ENCODE results near the gene TMEM43. TPM values are rescaled to one million over a fixed set of nuclear protein-coding genes. Genes with fewer than 3 reads are reported as not detected.

TMEM43 gene
- total RNA-seq, 1 donor from 2014 or later, result 86.3 TPM

GRCh38 chr3:14141602-14142341 lies 16.9 kb downstream of the TMEM43 start:
- no peak for ATAC-seq
- Histone ChIP-seq H3K4me1 (peaks cover 55% of the 10 kb centered on the region), H3K9me3 (no peaks in the 10 kb centered on the region), H3K4me3 (no peak overlapping the region), H3K36me3 (peaks cover 69% of the 10 kb centered on the region), H3K27me3 (no peaks in the 10 kb centered on the region), H3K27ac (peak overlapping the region; percentile 96)
- TF ChIP-seq CTCF (IDR thresholded peaks at IDR 0.05), result no peak
- DNase-seq, result no peak
- intact Hi-C loops (cut with DNase I), result no loop called here

DNA sequence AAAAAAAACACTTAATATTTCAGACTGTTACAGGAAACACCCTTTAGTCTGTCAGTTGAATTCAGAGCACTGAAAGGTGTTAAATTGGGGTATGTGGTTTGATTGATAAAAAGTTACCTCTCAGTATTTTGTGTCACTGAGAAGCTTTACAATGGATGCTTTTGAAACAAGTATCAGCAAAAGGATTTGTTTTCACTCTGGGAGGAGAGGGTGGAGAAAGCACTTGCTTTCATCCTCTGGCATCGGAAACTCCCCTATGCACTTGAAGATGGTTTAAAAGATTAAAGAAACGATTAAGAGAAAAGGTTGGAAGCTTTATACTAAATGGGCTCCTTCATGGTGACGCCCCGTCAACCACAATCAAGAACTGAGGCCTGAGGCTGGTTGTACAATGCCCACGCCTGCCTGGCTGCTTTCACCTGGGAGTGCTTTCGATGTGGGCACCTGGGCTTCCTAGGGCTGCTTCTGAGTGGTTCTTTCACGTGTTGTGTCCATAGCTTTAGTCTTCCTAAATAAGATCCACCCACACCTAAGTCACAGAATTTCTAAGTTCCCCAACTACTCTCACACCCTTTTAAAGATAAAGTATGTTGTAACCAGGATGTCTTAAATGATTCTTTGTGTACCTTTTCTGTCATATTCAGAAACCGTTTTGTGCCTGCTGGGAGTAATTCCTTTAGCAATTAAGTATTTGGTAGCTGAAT lies 17.9 kb downstream of the TMEM43 start:
- H3K4me3 ChIP-seq, result no peak overlapping the region
- no peaks in the 10 kb centered on the region for H3K9me3 ChIP-seq
- ATAC-seq, result no peak
- H3K4me1 ChIP-seq, result peaks cover 55% of the 10 kb centered on the region
- no peak for DNase-seq
- H3K27me3 ChIP-seq, result no peaks in the 10 kb centered on the region
- TF ChIP-seq CTCF (IDR thresholded peaks at IDR 0.05), result no peak
- intact Hi-C loops (cut with DNase I), result no loop called here
- peaks cover 72% of the 10 kb centered on the region for H3K36me3 ChIP-seq
- peak overlapping the region; percentile 96 for H3K27ac ChIP-seq

DNA sequence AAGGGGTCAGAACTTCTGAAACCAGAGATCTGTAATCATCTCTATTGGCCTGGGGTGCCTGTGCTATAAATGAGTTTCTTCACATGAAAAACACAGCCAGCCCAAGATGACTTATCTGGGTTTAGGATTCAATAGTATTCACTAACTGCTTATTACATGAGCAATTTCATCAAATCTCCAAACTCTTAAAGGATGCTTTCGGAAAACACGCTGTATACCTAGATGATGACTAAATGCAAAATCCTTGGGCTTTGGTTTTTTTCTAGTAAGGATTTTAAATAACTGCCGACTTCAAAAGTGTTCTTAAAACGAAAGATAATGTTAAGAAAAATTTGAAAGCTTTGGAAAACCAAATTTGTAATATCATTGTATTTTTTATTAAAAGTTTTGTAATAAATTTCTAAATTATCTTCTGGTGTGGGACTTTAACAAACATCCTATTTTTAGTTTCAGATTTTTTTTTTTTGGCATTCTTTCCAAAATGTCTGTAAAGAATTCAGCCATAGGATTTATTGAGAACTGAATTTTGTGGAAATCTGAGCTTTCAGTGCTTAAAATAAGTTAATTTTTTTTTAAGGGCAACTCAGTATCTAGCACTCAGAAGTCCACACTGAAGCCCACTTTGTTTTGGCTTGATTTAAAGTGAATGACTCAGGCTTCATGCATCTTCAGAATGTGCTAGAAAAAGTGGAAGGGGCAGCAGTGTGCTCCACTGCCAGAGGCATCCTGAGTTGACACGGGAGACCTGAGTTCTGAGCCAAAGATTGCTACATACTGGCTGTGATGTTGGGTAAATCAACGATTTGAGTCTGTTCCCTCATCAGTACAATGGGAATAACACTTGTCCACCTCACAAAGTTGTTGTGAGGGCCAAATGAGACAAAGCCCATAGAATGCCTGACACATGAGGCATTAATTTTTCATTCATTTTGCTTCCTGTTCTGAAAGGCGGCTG lies 18.7 kb downstream of the TMEM43 start:
- intact Hi-C loops (cut with DNase I), result no loop called here
- Histone ChIP-seq H3K9me3 (no peaks in the 10 kb centered on the region), H3K27me3 (no peaks in the 10 kb centered on the region), H3K4me3 (no peak overlapping the region), H3K4me1 (peaks cover 55% of the 10 kb centered on the region), H3K27ac (peak overlapping the region; percentile 96), H3K36me3 (peaks cover 72% of the 10 kb centered on the region)
- TF ChIP-seq CTCF (IDR thresholded peaks at IDR 0.05), result no peak
- DNase-seq (no peak), ATAC-seq (peak; percentile 61)

DNA sequence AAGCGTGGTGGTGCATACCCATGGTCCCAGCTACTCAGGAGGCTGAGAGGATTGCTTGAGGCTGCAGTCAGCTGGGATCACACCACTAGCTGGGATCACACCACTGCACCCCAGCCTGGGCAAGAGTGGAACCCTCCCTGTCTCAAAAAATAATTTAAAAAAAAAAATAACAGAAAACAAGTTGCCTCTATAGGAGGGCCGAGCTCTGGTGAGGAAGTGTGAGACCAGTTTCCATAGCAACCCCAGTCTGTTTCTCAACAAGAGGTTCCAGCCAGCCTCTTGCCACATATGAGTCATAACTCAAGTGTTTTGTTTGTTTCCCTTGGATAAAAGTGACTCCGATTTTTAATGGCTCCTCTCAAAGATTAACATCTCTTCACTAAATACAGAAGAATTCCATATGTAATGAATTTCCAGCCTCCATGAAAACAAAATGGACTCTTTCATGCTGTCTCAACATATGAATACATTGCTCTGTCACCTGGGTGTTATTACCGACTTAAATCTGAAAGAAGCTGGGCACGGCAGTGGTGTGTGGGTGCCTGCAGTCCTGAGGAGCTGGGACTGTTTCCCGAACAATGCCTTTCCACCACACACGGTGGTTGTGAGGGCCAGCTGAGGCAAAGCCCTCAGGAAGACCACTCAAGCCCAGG lies 19.7 kb downstream of the TMEM43 start:
- H3K9me3 ChIP-seq, result no peaks in the 10 kb centered on the region
- peaks cover 55% of the 10 kb centered on the region for H3K4me1 ChIP-seq
- no peaks in the 10 kb centered on the region for H3K27me3 ChIP-seq
- peak overlapping the region; percentile 2 for H3K4me3 ChIP-seq
- DNase-seq, result no peak
- ATAC-seq, result peak; percentile 73
- intact Hi-C loops (cut with DNase I), result no loop called here
- TF ChIP-seq CTCF (IDR thresholded peaks at IDR 0.05), result no peak
- peaks cover 67% of the 10 kb centered on the region for H3K36me3 ChIP-seq
- H3K27ac ChIP-seq, result peak overlapping the region; percentile 96

DNA sequence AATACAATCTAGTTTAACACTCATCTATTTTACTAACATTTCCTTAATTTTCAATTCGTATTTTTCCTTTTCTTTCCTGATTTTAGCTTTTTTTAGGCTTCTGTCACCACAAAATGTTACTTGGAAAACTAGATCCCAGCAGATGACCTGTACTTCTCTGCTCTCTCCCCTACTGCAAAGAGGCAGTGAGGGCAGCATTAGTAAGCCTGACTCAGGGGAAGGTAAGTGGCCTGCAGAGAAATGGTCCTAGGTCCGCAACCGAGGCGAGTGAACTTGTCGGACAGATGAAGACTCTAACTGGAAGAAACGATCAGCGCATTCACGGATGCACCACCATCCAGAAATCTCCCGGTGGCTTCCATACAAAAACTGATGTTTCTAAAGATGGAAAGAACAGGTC lies 20.4 kb downstream of the TMEM43 start:
- Histone ChIP-seq H3K27ac (peak overlapping the region; percentile 96), H3K27me3 (no peaks in the 10 kb centered on the region), H3K9me3 (no peaks in the 10 kb centered on the region), H3K4me3 (no peak overlapping the region), H3K36me3 (peaks cover 60% of the 10 kb centered on the region), H3K4me1 (peaks cover 55% of the 10 kb centered on the region)
- ATAC-seq, result no peak
- TF ChIP-seq CTCF (IDR thresholded peaks at IDR 0.05), result no peak
- intact Hi-C loops (cut with DNase I), result no loop called here
- no peak for DNase-seq
